HG03097 (cell line): ENCODE results near the gene IGSF8.

Experiments used
- ATAC-seq: cut with Tn5 transposase; IDR thresholded peaks from one replicate; pipeline ENCODE4 v1.9.1; 2021; ENCODE audit not compliant: unreplicated experiment, low FRiP score

Gene IGSF8, protein sequence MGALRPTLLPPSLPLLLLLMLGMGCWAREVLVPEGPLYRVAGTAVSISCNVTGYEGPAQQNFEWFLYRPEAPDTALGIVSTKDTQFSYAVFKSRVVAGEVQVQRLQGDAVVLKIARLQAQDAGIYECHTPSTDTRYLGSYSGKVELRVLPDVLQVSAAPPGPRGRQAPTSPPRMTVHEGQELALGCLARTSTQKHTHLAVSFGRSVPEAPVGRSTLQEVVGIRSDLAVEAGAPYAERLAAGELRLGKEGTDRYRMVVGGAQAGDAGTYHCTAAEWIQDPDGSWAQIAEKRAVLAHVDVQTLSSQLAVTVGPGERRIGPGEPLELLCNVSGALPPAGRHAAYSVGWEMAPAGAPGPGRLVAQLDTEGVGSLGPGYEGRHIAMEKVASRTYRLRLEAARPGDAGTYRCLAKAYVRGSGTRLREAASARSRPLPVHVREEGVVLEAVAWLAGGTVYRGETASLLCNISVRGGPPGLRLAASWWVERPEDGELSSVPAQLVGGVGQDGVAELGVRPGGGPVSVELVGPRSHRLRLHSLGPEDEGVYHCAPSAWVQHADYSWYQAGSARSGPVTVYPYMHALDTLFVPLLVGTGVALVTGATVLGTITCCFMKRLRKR

DNA sequence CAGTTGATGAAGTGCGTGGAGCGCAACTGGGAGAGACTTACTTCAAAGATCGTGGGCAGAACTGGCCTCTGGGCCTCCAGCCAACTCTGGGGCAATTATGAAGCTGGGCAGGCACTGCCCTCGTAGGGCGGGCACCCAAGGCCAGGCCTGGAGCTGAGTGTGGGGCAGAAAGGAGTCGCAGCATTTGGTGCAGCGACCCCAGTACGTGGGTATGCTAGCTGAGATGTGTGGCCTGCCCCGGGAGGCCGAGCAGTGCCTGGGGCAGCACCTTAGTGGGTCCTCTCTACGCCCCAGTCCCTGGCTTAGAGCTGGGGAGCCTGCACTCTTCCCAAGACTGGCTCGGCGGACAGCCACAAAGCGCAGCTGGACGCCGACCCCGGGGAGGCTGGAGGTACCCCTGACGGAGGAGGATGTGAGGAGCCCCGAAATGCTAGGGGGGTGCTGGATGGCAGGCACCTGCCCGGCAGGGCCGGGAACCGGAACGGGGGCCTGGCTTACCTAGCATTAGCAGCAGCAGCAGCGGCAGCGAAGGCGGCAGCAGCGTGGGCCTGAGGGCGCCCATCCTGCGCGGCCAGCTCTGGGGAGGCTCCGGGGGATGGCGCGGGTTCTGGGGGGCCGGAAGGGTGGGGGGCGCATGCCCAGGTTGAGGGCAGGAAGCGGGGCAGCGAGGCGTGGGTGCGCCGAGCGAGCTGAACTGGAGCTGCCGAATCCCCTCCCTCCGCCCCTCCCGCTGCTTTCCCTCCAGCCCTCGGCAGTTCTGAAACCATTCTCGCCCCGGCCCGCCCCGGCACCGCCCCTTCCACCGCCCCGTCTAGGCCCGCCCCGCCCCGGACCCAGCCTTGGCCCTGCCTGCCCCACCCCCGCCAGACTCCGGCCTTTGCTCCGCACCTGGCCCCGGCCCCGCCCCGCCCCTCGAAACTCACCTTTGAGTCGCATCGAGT, at the start of gene IGSF8:
Gene IGSF8 (minus strand): TSS at position 709 of the 941 bp plus-strand sequence. CDS start 147 bp downstream, at position 562.
- peak; percentile 37 for ATAC-seq

DNA sequence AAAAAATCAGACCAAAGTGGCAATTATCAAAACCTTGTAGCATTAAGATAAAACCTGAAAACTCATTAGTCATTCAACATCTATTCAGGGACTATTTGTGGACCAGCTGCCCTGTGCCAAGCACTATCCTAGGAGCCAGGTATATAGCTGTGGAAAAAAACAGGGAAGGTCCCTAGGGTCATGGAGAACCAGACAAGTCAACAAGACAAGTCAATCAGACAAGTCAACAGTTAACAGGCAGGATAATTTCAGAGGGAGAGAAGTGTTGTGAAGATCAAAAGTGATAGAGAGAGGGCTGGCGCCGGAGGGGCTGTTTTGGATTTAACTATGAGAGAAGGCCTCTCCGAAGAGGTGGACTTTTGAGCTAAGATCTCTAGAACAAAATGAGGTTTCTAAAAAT, 49.7 kb upstream of the IGSF8 start:
- no peak for ATAC-seq

GRCh38 chr1:160146107-160146506, 47.7 kb upstream of the IGSF8 start:
- ATAC-seq = no peak

- ATAC-seq = no peak
These were observed 46.5 kb upstream of the IGSF8 start for GRCh38 chr1:160144921-160145320.

DNA sequence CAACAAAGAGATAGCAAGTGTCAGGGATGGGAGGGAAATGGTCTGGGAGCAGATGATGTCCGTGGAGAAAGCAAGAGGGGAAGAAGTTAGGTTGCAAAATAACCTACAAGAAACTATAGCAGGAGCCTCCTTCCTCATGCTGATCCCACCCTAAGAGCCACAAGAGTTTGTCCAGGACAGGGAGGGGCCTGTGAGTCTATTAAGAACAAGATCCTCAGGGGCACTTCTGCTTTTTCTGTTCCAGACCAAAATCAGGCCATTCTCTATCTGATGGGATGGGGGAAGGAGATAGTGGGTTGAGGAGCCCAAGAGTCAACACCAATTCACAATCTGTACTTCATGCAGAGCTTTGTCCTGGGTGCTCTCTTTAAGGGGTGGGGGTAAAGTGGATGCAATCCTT, 45.3 kb upstream of the IGSF8 start:
- ATAC-seq = no peak

- ATAC-seq = no peak
These were observed 41.4 kb upstream of the IGSF8 start for GRCh38 chr1:160139840-160140239.

GRCh38 chr1:160137216-160137862, 38.9 kb upstream of the IGSF8 start:
- ATAC-seq = no peak

DNA sequence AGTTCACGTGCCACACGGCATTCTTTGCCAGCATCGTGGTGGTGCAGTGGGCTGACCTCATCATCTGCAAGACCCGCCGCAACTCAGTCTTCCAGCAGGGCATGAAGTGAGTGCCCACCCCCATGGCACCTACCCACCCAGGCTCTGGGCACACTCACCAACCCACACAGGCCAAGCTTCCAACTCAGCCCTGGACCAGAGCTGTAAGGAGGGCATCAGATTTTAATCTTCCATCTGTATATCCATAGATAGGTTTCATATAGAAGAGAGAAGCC, 38.4 kb upstream of the IGSF8 start:
- ATAC-seq = no peak

DNA sequence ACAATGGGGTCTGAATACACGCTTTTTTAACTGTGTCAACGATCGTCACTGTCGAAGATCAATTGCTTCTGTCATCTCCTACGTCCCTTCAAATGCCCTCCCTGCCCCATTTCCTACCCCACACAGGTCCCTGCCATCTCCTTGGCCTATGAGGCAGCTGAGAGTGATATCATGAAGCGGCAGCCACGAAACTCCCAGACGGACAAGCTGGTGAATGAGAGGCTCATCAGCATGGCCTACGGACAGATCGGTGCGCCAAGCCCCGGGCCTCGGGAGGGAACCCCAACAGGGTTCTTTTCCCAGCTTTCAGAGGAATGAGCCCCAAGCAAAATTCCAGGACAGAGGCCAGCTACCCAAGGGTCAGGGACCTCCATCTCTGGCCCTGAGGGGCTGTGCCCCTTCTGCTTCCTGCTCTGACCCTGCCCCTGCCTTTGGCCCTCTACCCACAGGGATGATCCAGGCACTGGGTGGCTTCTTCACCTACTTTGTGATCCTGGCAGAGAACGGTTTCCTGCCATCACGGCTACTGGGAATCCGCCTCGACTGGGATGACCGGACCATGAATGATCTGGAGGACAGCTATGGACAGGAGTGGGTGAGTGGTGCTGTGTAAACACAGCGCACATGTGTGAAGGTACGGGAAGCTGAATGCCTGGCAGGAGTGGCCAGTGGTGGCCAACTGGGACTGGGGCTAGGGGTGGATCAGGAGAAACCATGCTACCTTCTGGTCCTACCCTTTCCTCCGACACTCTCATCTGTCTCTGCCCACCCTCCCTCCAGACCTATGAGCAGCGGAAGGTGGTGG, 37.9 kb upstream of the IGSF8 start:
- no peak for ATAC-seq

DNA sequence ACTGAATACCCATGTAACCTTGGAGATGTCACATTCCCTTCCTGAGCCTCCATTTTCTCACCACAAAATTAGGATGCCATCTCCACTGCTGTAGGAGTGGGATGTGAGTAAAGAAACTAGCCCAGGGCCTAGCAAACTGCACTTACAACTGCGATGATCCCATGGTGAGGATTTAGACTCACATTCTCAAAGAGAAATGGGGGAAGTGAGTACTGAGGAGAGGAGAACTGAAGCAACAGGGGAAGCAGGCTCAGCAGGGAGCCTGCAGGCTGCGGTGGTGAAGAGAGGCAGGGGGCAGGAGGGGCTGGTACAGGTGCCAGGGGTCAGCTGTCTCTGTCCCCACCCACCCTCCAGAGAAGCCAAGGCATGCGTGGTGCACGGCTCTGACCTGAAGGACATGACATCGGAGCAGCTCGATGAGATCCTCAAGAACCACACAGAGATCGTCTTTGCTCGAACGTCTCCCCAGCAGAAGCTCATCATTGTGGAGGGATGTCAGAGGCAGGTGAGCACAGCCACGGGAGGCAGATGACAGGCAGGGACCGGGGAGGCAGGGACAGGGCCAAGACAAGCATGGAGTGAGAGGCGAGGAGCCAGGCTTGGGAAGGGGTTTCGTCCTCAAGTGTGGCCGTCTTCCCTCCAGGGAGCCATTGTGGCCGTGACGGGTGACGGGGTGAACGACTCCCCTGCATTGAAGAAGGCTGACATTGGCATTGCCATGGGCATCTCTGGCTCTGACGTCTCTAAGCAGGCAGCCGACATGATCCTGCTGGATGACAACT, 36.6 kb upstream of the IGSF8 start:
- no peak for ATAC-seq

DNA sequence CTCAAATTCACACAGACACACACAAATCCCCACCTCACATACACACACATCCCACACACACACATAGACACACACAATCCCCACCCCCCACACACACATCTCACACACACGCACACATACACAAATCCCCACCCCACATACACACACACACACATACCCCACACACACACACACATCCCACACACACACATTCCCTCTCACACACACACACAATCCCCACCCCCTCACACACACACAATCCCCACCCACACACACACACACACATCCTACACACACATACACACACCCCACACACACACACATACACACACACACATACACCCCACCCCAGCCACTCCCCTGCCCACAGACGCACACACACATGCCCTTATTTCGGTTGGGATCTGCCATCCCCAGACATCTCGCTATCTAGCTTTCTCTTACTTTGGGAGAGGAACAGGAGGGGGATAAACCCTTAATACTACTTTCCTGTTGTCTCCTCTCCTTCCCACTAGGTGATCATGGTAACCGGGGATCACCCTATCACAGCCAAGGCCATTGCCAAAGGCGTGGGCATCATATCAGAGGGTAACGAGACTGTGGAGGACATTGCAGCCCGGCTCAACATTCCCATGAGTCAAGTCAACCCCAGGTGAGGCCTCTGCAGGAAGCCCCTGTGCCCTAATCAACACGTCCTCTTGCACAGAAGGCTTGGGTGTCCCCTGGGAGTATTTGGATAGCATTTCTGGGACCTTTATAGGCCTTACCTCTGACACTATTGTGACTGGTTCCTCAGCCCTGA, 35.8 kb upstream of the IGSF8 start:
- no peak for ATAC-seq

GRCh38 chr1:160131803-160132565, 33.6 kb upstream of the IGSF8 start:
- ATAC-seq = no peak

DNA sequence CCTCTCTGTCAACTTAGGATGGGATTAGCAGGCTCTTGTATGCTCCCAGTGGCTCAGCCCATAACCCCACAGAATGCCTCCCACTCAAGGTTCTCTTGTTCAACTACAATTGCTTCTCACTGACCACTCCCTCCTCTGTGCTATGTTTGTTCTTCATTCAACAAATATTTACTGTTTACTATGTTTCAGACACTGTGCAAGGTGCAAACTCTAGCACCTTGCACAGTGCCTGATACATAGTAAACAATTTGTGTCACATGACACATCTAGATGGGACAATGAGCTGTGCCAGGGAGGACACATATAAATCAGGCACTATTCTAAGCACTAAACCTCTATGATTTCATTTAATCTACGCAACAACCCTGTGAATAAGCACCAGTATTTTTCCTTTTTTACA, 32.5 kb upstream of the IGSF8 start:
- no peak for ATAC-seq

DNA sequence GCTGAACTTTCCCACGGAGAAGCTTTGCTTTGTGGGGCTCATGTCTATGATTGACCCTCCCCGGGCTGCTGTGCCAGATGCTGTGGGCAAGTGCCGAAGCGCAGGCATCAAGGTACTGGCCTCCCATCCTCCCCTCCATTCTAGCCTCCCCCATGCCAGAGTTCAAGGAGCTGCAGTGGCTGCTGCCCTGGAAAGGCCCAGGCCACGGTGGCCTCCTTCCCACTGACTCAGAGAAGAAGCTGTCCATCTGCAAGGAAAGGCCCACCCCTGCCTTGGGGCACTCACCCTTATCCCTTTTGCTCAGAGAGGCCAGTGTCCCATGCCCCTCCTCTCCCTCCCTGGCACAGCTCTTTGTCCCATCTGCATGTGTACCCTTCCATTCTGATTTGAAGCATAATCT, 32.1 kb upstream of the IGSF8 start:
- ATAC-seq = no peak

GRCh38 chr1:160129966-160130365, 31.5 kb upstream of the IGSF8 start:
- ATAC-seq = no peak

DNA sequence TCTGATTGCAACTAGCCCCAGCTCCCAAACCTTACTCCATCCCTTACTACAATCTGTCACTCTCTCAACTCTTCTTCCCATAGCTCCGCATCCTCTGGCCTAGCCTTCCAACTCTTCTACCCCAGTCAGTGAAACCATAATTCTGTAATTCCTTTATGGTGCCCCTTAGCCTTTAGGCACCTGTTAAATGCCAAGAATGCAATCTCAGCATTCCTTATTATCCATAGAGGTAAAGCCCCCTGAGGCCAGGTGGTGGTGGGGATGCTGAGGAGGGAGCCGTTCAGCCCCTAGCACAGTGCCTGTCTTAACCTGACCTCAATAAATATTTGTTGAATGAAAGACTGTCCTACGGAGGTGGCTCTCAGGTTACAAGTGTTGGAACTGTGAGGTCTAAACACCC, 31.1 kb upstream of the IGSF8 start:
- no peak for ATAC-seq

GRCh38 chr1:160129046-160129445, 30.6 kb upstream of the IGSF8 start:
- no peak for ATAC-seq

DNA sequence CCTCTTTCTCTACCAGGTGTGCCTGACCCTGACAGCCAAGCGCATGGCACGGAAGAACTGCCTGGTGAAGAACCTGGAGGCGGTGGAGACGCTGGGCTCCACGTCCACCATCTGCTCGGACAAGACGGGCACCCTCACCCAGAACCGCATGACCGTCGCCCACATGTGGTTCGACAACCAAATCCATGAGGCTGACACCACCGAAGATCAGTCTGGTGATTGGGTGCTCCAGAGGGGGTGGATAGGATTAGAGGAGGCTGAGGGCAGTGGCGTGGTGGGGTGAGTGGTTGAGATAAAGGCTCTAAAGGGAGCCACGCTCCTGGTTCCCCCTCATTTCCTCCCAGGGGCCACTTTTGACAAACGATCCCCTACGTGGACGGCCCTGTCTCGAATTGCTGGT, 30.2 kb upstream of the IGSF8 start:
- ATAC-seq = no peak
